HepG2 (cell line): ENCODE measurements around the gene PXMP4. TPM values are rescaled to one million over a fixed set of nuclear protein-coding genes. Genes with fewer than 3 reads are reported as not detected.

ENCODE experiments used
- ATF1 ChIP-seq: IDR thresholded peaks from 2 replicates; pipeline ENCODE4 v1.6.1; 2016; ENCODE audit warnings: mild to moderate bottlenecking, control low read depth
- DBP ChIP-seq: sonication (generic); formaldehyde crosslinking; IDR thresholded peaks from 2 replicates; pipeline ENCODE4 v1.4.0; 2020; ENCODE audit warnings: missing genetic modification reagents; ENCODE audit errors: not compliant biosample characterization
- EEA1 ChIP-seq: sonication (generic); formaldehyde crosslinking; IDR thresholded peaks from 2 replicates; pipeline ENCODE4 v1.5.1; 2020; ENCODE audit warnings: mild to moderate bottlenecking, missing genetic modification reagents, borderline replicate concordance
- ELF3 ChIP-seq: IDR thresholded peaks from 2 replicates; pipeline ENCODE4 v1.6.1; 2016; ENCODE audit warnings: missing genetic modification reagents, missing compliant biosample characterization
- FOSL2 ChIP-seq: sonication (generic); formaldehyde crosslinking; IDR thresholded peaks from 2 replicates; pipeline ENCODE4 v1.4.0; 2020; ENCODE audit warnings: missing genetic modification reagents
- GMEB2 ChIP-seq: IDR thresholded peaks from 2 replicates; pipeline ENCODE4 v1.6.1; 2016; ENCODE audit warnings: missing biosample characterization, missing genetic modification reagents, low read depth
- LCORL ChIP-seq, 2 experiments: fragments of 450-650 bp in 1 of 2; sonication (generic) in 1 of 2; formaldehyde crosslinking in 1 of 2; IDR thresholded peaks; 2 replicates each; pipeline versions ENCODE4 v1.5.0 to v1.6.1; 2017 to 2020; ENCODE audit warnings: antibody characterized with exemption in 1 of 2, missing genetic modification reagents in 1 of 2
- PAF1 ChIP-seq: IDR thresholded peaks from 2 replicates; pipeline ENCODE4 v1.6.1; 2016; ENCODE audit warnings: missing genetic modification reagents, missing compliant biosample characterization
- POLR2A ChIP-seq, 2 experiments: IDR thresholded peaks; 2 replicates each; pipeline ENCODE4 v1.6.1; 2011; ENCODE audit warnings: low read depth in 2 of 2, low read length in 2 of 2, mild to moderate bottlenecking in 1 of 2, moderate library complexity in 1 of 2; ENCODE audit not compliant: insufficient read depth in 1 of 2
- RBM22 ChIP-seq: fragments of 200-400 bp; formaldehyde crosslinking; optimal IDR thresholded peaks from 2 replicates; pipeline ENCODE3; 2017; ENCODE audit warnings: mild to moderate bottlenecking, low read length, moderate library complexity
- REL ChIP-seq: sonication (generic); formaldehyde crosslinking; conservative IDR thresholded peaks from 2 replicates; pipeline ENCODE4 v1.8.0; 2022; ENCODE audit warnings: mild to moderate bottlenecking, missing genetic modification reagents, moderate library complexity
- SNAPC5 ChIP-seq: sonication (generic); formaldehyde crosslinking; IDR thresholded peaks from 2 replicates; pipeline ENCODE4 v1.8.1; 2023; ENCODE audit warnings: mild to moderate bottlenecking, missing genetic modification reagents, borderline replicate concordance
- SP4 ChIP-seq: sonication (generic); formaldehyde crosslinking; IDR thresholded peaks from 2 replicates; pipeline ENCODE4 v1.8.1; 2023; ENCODE audit warnings: mild to moderate bottlenecking, missing genetic modification reagents
- ZBTB10 ChIP-seq: sonication (generic); formaldehyde crosslinking; IDR thresholded peaks from 2 replicates; pipeline ENCODE4 v1.4.0; 2020; ENCODE audit warnings: missing genetic modification reagents, borderline replicate concordance
- ZBTB4 ChIP-seq: sonication (generic); formaldehyde crosslinking; IDR thresholded peaks from 2 replicates; pipeline ENCODE4 v1.4.0; 2020; ENCODE audit warnings: missing genetic modification reagents, mild to moderate bottlenecking, borderline replicate concordance
- ZNF501 ChIP-seq: sonication (generic); formaldehyde crosslinking; IDR thresholded peaks from 2 replicates; pipeline ENCODE4 v1.5.1; 2020; ENCODE audit warnings: mild to moderate bottlenecking, moderate library complexity, missing genetic modification reagents
- ZNF776 ChIP-seq: sonication (generic); formaldehyde crosslinking; IDR thresholded peaks from 2 replicates; pipeline ENCODE4 v1.4.0; 2020; ENCODE audit warnings: mild to moderate bottlenecking, missing genetic modification reagents
- polyA plus RNA-seq, 8 experiments: library from polyadenylated mRNA; depleted of rRNA in 3 of 8; stranded (reverse) in 7 of 8; unstranded in 1 of 8; fragments of >200 nt; fragmentation: Illumina TruSeq in 4 of 8; extraction: Trizol in 4 of 8; gene quantifications; 2 replicates each; pipeline versions ENCODE4 v1.2.1 to v1.2.3, GENCODE V29; 2011 to 2016; ENCODE audit warnings: low read depth in 4 of 8, missing spikeins in 1 of 8, mixed read lengths in 1 of 8; ENCODE audit not compliant: insufficient read depth in 1 of 8
- total RNA-seq, 5 experiments: library from RNA; depleted of rRNA; stranded (reverse); fragments of >200 nt; fragmentation: Illumina TruSeq; extraction: Trizol; gene quantifications; 2 replicates each; pipeline ENCODE4 v1.2.3, GENCODE V29; 2016; ENCODE audit warnings: low read depth in 1 of 5

Gene PXMP4
- total and polyA plus RNA-seq, 2 of the 13 experiments (the other 11 are each of a cell fraction or from before 2014, with no cell fraction given), result not detected

- peak; percentile 84 for TF ChIP-seq LCORL (IDR thresholded peaks at IDR 0.05)
- no peak for TF ChIP-seq LCORL (CRISPR knock-in tag; IDR thresholded peaks at IDR 0.05)
- TF ChIP-seq ATF1 (CRISPR knock-in tag), result no peak
- TF ChIP-seq EEA1, result 0 out of 2 replicates have a peak, but pooled peaks have one; percentile 8
- 0 out of 2 replicates have a peak, but pooled peaks have one; percentile 14 for TF ChIP-seq FOSL2
- no peak for TF ChIP-seq ZNF776 (CRISPR knock-in tag)
- TF ChIP-seq ZNF501 (CRISPR knock-in tag), result peak; percentile 11; the same call in 1 of the 2 replicates
- TF ChIP-seq REL (CRISPR knock-in tag), result 0 out of 2 replicates have a peak, but pooled peaks have one; percentile 57
- TF ChIP-seq DBP, result peak; percentile 48
- TF ChIP-seq SNAPC5 (CRISPR knock-in tag), result peak; percentile 67; the same call in 1 of the 2 replicates
- no peak for TF ChIP-seq GMEB2 (CRISPR knock-in tag)
- 0 out of 2 replicates have a peak, but pooled peaks have one; percentile 18 for TF ChIP-seq ZBTB4 (CRISPR knock-in tag)
- TF ChIP-seq ELF3 (CRISPR knock-in tag), result no peak
- TF ChIP-seq PAF1, result 0 out of 2 replicates have a peak, but pooled peaks have one; percentile 28
- peak in 1 of 2 experiments; percentile 32; a peak in 1 of 4 replicates for TF ChIP-seq POLR2A (IDR thresholded peaks at IDR 0.05; ENCODE audit: insufficient read depth in 1 of 2, low read depth in 2 of 2, low read length in 2 of 2)
- no peak for TF ChIP-seq ZBTB10 (CRISPR knock-in tag)
- peak; percentile 38; the same call in 1 of the 2 replicates for TF ChIP-seq SP4 (CRISPR knock-in tag)
- peak; percentile 85 for TF ChIP-seq RBM22
Measured at GRCh38 chr20:33653900-33654596, 66.1 kb downstream of the PXMP4 start (continued).
